ENCODE data around the gene TTF2.
"Not testable (repeated sequence)": the region's sequence is repeated elsewhere in the genome, so short reads cannot be mapped to it uniquely, and the experiment has no call there.

TTF2 gene

DNA sequence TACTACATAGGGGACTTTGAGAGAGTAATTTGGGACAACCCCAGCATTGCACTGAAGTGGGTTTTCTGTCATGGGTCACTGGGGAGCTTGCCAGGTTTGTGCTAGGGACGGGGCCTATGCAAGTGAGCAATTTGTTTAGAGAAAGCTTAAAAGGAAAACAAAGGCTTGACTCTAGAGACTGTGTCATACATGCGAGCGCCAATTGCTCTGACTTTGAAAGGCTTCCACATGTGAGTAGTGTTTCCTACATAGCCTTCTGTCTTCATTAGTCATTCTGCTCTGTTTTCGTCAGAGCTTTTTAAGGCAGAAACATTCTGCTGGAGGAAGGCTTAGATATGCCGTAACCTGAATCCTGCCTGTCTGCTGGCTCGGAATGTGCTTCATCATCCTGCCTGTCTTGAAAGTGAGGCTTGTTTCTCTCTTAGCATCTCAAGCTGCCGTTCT is 33.0 kb downstream of the TTF2 start:
- no peaks in the 10 kb centered on the region for H3K9me3 Mint-ChIP-seq
- H3K4me3 Mint-ChIP-seq: no peak overlapping the region
- no peaks in the 10 kb centered on the region for H3K27me3 Mint-ChIP-seq
- H3K4me1 Mint-ChIP-seq (ENCODE audit: low read depth): peaks cover 24% of the 10 kb centered on the region
- peak overlapping the region; percentile 69 for H3K27ac Mint-ChIP-seq
- no peak for DNase-seq
- H3K36me3 Mint-ChIP-seq (ENCODE audit: low read depth): peaks cover 97% of the 10 kb centered on the region

DNA sequence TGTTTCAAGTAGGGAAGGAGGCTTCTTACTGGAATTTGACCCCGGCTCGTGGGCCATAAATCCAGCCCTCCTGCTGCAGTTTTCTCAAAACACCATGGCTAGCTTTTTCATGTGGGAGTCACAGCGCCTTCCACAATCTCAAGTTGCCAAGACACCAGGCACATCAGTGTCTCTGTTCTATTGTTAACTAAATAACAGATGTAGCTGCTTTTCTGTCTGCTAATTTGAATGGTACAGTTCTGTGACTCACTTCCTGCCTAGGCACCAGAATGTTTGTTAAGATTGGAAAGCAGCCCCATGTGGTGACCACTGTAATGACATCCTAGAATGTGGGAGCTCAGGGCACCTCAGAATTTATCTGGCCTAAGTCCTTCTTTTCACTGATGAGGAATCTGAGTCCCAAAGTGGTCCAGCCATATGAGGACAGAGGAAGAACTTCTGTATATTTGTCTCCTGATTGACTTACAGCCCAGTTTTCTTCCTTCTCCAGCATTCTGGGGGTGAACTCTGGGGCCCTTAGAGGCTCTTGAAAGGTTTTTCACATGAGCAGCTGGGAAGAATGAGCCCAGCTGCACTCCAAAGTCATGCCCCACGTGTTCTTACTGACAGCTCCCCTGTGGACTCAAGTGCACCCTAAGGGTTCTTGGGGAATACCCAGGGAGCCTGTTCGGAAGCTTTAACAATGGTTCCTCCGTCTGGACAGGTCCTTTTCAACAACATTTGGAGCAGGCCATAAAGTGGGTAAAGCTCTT is 33.9 kb downstream of the TTF2 start:
- H3K36me3 Mint-ChIP-seq (ENCODE audit: low read depth): peaks cover 97% of the 10 kb centered on the region
- no peak overlapping the region for H3K4me3 Mint-ChIP-seq
- no peaks in the 10 kb centered on the region for H3K27me3 Mint-ChIP-seq
- H3K27ac Mint-ChIP-seq: peak overlapping the region; percentile 60
- no peak for DNase-seq
- peaks cover 24% of the 10 kb centered on the region for H3K4me1 Mint-ChIP-seq (ENCODE audit: low read depth)
- no peaks in the 10 kb centered on the region for H3K9me3 Mint-ChIP-seq

DNA sequence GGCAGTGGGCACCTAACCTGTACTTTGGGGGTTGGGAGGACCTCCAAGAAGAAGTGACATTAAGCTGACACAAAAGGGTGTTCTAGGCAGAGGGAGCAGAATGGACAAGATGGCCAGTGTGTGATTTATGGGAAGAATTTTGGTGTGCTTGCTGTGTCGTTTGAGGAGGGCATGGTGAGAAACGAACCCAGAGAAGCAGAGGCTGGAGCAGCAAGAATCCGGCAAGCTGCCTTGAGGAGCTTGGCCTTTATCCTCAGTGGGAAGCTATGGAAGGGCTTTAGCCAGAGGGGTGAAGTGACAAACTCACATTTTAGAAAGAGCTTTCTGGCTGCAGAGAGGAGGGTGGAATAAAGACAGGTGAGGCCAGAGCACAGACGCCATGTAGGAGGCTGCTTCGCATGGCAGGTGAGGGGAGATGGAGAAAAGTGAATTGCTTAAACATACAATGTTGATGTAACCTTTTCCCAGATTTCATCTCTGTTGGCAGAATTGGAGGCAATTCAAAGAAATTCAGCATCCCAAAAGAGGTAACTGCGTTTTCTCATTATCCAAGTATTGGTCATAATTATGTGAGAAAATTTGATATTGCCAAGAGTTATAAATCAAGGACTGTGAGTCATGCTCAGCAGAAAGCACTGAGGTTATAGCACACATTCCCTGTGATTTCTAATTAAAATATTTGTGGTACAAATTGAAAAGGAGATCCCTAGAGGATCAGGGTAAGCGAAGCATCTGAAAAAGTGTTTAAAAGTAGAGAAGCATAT is 34.9 kb downstream of the TTF2 start:
- Mint-ChIP-seq H3K27me3 (no peaks in the 10 kb centered on the region), H3K27ac (no peak overlapping the region), H3K4me1 (ENCODE audit: low read depth) (peaks cover 24% of the 10 kb centered on the region), H3K36me3 (ENCODE audit: low read depth) (peaks cover 99% of the 10 kb centered on the region), H3K9me3 (no peaks in the 10 kb centered on the region), H3K4me3 (no peak overlapping the region)
- DNase-seq: no peak

DNA sequence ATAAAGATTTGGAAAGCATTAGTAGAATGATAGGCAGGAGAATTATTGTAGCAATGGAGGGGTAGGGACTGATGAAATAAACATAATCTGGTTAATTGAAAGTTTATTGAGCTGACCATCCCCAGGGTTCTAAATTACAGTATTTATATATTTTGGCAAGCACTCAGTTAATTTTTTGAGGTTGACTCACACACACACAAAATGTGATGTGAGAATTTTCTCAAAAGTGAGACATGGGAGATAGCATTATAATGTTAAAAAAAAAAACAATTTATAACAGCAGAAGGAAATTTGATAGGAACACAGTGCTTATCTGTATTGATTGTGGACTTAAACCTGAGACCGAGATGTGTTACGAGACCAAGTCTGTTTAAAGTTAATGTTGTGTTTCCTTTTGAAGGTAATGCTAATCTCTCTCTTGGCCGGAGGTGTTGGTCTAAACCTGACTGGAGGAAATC is 36.9 kb downstream of the TTF2 start:
- no peak for DNase-seq
- peaks cover 99% of the 10 kb centered on the region for H3K36me3 Mint-ChIP-seq (ENCODE audit: low read depth)
- peaks cover 21% of the 10 kb centered on the region for H3K4me1 Mint-ChIP-seq (ENCODE audit: low read depth)
- H3K4me3 Mint-ChIP-seq: no peak overlapping the region
- no peak overlapping the region for H3K27ac Mint-ChIP-seq
- H3K9me3 Mint-ChIP-seq: no peaks in the 10 kb centered on the region
- H3K27me3 Mint-ChIP-seq: no peaks in the 10 kb centered on the region

DNA sequence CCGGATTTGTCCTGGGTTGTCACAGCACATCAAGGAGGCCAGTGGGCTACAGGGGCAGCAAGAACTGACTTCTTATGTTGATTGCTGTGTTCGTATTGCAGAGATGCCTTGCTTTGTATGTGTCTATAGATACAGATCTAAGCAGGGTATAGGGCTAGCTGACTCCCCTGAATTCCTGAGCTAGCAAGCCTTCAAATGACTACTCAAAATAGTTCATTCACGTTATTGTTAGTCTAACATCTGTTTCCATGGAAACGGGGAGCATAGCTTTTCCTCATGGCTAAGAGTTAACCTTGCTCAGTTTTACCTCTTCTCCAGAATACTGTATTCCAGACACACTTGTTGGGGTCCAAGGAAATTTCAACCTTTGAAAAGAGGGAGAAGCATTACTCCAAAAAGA is 37.3 kb downstream of the TTF2 start:
- Mint-ChIP-seq H3K4me3 (no peak overlapping the region), H3K36me3 (ENCODE audit: low read depth) (peaks cover 99% of the 10 kb centered on the region), H3K9me3 (no peaks in the 10 kb centered on the region), H3K27ac (no peak overlapping the region), H3K4me1 (ENCODE audit: low read depth) (peaks cover 18% of the 10 kb centered on the region), H3K27me3 (no peaks in the 10 kb centered on the region)
- DNase-seq: no peak

DNA sequence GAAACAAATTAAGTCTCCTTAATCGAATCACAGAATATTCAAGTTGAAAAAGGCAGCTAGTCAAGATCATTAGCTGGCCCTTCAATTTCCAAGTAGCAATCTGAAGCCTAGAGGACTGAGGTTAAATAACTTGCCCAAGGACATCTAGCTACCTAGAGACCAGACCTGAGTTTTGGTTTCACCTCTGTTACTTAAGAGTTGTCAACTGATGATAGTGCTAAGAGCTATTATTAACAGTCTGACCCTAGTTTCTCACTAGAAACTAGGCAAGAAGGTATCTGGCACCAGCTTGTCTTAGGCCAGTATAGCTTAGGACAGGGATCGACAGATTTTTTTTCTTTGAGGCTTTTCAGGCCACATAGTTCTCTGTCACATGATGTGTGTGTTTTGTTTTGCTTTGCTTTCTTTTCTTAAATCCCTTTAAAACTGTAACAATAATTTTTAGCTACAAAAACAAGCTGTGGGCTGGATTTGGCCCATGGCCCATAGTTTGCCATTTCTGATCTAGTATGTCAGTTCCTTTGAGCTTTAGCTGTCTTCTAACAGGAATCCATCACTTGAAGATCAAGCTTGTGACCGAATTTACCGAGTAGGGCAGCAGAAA is 38.3 kb downstream of the TTF2 start:
- Mint-ChIP-seq H3K9me3 (no peaks in the 10 kb centered on the region), H3K27ac (no peak overlapping the region), H3K36me3 (ENCODE audit: low read depth) (peaks cover 97% of the 10 kb centered on the region), H3K4me1 (ENCODE audit: low read depth) (peaks cover 8% of the 10 kb centered on the region), H3K4me3 (no peak overlapping the region), H3K27me3 (no peaks in the 10 kb centered on the region)
- no peak for DNase-seq

DNA sequence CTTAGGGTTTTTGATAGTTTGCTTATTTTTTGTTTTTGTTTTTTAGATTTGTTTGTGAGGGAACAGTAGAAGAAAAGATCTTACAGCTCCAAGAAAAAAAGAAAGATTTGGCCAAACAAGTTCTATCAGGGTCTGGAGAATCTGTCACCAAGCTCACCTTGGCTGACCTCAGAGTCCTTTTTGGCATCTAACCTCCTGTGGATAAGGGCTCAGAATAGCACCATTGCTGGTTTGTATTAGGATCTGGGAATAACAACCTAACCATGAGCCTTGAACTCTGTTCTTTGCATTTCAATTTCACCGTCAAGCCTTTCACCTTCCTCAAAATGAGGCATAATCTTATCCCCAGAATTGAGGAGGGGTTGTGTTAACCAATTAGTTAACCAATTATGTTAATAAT is 41.2 kb downstream of the TTF2 start:
- Mint-ChIP-seq H3K4me3 (no peak overlapping the region), H3K27me3 (no peaks in the 10 kb centered on the region), H3K4me1 (ENCODE audit: low read depth) (peaks cover 4% of the 10 kb centered on the region), H3K36me3 (ENCODE audit: low read depth) (peaks cover 98% of the 10 kb centered on the region), H3K27ac (no peak overlapping the region), H3K9me3 (no peaks in the 10 kb centered on the region)
- no peak for DNase-seq

DNA sequence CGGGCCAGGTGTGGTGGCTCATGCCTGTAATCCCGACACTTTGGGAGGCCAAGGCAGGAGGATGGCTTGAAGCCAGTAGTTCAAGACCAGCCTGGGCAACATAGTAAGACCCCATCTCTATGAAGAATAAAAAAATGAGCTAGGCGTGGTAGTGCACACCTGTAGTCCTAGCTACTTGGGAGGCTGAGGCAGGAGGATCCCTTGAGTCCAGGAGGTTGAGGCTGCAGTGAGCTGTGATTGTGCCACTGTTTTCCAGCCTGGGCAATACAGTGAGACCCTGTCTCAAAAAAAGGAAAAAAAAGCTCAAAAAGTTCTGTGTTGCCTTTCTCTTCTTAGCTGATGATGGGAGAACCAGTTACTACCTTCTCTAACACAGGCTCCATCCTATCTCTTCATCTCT is 41.7 kb downstream of the TTF2 start:
- peaks cover 98% of the 10 kb centered on the region for H3K36me3 Mint-ChIP-seq (ENCODE audit: low read depth)
- not testable (repeated sequence) for H3K4me1 Mint-ChIP-seq (ENCODE audit: low read depth); H3K27ac Mint-ChIP-seq; H3K4me3 Mint-ChIP-seq; H3K27me3 Mint-ChIP-seq; DNase-seq; H3K9me3 Mint-ChIP-seq

DNA sequence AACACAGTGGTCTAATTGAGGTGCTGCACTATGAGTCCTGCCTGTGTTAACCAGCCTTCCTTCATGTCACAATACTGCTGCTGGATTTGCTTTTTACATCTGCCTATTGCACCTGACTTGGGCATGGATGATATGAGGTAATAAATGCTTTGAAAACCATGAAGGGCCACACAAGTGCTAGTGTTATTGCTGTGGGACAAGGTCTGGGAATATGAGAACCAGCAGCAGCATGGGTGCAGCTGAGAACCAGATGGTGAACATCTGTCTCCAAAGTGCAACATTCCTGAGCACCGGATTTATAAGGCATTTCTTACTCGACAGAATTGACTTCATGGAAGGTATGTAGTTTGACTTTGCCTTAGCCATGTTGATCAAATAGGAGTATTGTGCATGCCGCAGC is 44.9 kb downstream of the TTF2 start:
- H3K9me3 Mint-ChIP-seq: no peaks in the 10 kb centered on the region
- peaks cover 19% of the 10 kb centered on the region for H3K4me1 Mint-ChIP-seq (ENCODE audit: low read depth)
- H3K36me3 Mint-ChIP-seq (ENCODE audit: low read depth): peaks cover 77% of the 10 kb centered on the region
- no peak overlapping the region for H3K27ac Mint-ChIP-seq
- H3K4me3 Mint-ChIP-seq: no peak overlapping the region
- no peaks in the 10 kb centered on the region for H3K27me3 Mint-ChIP-seq
- no peak for DNase-seq

DNA sequence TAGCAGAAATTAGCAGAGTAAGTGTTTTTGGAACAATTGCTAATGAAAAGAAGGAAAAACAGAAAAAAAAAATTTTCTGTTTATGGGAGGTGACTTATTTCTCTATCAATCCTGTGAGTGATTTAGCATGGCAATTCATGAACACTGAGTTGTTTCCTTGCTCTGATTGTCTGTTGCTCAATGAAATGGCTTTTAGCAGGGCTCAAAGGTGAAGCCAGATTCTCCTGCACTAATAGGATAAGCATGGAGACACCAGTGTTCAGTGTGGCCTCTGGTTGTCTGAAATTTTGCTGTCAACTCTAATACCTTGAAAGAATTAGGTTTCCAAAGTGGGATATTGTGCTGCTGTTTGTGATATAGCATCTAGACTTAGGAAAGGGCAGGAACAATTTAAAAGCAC is 45.6 kb downstream of the TTF2 start:
- Mint-ChIP-seq H3K27ac (no peak overlapping the region), H3K4me1 (ENCODE audit: low read depth) (peaks cover 24% of the 10 kb centered on the region), H3K36me3 (ENCODE audit: low read depth) (peaks cover 70% of the 10 kb centered on the region), H3K9me3 (no peaks in the 10 kb centered on the region), H3K4me3 (no peak overlapping the region), H3K27me3 (no peaks in the 10 kb centered on the region)
- no peak for DNase-seq

DNA sequence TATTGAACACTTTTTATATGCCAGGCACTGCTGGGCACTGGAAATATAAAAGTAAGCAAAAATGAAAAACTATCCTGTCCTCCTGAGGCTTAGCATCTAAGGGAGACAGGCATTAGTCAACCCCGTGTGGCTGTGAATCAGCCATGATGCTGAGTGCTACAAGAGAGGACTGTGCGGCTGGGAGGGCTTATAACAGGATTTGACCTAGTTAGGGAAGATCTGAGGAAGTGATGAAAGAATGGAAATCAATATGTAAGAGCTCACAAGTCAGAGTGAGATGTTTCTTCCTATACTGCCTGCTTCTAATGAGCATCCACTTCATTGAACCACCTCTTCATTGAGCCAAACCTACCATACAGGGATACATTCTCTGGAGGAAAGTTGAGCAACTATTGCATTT is 46.4 kb downstream of the TTF2 start:
- peaks cover 62% of the 10 kb centered on the region for H3K36me3 Mint-ChIP-seq (ENCODE audit: low read depth)
- H3K9me3 Mint-ChIP-seq: no peaks in the 10 kb centered on the region
- no peak overlapping the region for H3K27ac Mint-ChIP-seq
- H3K4me1 Mint-ChIP-seq (ENCODE audit: low read depth): peaks cover 28% of the 10 kb centered on the region
- no peaks in the 10 kb centered on the region for H3K27me3 Mint-ChIP-seq
- no peak overlapping the region for H3K4me3 Mint-ChIP-seq
- DNase-seq: no peak

DNA sequence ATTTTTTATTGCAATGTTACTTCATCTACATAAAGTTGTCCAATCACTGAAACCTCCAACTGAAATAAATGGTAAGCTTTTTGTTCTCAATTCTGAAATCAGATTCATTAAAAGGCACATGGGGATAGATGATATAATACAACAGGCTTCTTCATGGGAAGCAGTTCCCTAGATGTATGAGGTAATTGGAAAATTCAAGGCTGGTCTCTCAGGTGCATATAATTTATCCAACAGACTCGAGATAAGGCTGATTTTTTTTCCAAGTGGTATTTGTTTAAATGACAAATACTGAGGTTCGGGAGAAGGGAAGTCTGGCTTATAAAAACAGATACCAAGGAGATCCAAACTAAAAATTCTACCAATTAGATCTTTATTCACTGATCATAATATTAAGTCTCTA is 47.2 kb downstream of the TTF2 start:
- Mint-ChIP-seq H3K4me3 (no peak overlapping the region), H3K27me3 (no peaks in the 10 kb centered on the region), H3K9me3 (no peaks in the 10 kb centered on the region), H3K36me3 (ENCODE audit: low read depth) (peaks cover 53% of the 10 kb centered on the region), H3K27ac (no peak overlapping the region), H3K4me1 (ENCODE audit: low read depth) (peaks cover 28% of the 10 kb centered on the region)
- DNase-seq: no peak

DNA sequence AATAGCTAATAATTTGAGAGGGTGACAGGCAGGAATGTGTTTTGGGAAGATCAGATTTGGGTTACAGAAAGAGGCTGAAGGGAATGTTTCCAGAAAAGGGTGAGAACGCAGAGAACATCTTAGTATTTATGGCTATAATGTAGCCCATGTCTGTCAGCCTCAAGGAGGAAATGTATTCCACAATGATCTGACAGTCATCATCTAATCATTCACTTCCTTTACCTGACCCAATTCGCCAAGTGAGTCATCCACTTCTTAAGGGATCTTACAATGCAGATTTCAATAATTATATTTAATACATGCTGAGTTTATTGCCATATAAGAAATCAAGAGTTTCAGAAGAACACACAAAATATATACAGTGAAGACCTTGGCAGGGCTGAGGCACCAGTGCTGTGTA is 50.6 kb downstream of the TTF2 start:
- peaks cover 27% of the 10 kb centered on the region for H3K4me1 Mint-ChIP-seq (ENCODE audit: low read depth)
- no peaks in the 10 kb centered on the region for H3K27me3 Mint-ChIP-seq
- peaks cover 22% of the 10 kb centered on the region for H3K36me3 Mint-ChIP-seq (ENCODE audit: low read depth)
- no peak overlapping the region for H3K4me3 Mint-ChIP-seq
- no peak overlapping the region for H3K27ac Mint-ChIP-seq
- no peak for DNase-seq
- no peaks in the 10 kb centered on the region for H3K9me3 Mint-ChIP-seq

DNA sequence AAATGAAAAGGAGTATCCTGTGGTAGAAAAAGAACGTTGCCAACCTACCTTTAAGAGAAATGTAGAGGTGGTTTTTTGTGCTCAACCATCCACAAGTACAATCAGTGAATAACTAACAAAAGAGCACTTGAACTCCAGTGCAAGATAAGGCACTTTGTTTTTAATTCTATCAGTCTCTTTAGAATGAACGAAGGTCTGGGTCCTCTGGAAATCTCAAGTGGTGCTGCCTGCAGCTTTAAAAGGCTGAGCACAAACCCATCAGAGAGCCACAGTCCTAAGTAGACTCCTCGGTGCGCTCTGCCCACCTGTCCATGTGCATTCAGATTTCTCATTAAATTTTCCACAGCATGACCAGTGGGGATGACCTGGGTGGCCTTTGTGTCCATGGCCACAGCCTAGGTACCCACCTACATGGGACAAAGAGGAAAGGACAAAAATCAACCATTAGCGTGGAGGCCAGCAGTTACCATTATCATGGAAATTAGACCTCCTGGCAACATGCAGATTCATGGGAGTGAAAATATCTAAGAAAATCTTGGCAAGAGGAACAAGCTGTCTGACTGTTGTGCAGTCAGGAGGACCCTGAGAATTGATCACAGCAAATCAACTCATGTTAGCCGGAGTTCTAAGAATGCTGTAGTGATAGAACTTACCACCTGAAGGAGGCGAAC is 52.1 kb downstream of the TTF2 start:
- Mint-ChIP-seq H3K36me3 (ENCODE audit: low read depth) (peaks cover 8% of the 10 kb centered on the region), H3K4me1 (ENCODE audit: low read depth) (peaks cover 20% of the 10 kb centered on the region), H3K9me3 (no peaks in the 10 kb centered on the region), H3K27ac (no peak overlapping the region), H3K27me3 (no peaks in the 10 kb centered on the region), H3K4me3 (no peak overlapping the region)
- DNase-seq: no peak
